ENCODE data around the gene ZNF584.

Gene ZNF584

GRCh38 chr19:58466089-58466759, 57.8 kb downstream of the ZNF584 start:
- DNase-seq (ENCODE audit: low read depth), result no peak

- peak; percentile 95 for DNase-seq (ENCODE audit: low read depth)
Observed at GRCh38 chr19:58466760-58467589, 58.5 kb downstream of the ZNF584 start, which contains the start of gene ZNF324. Gene ZNF324, plus strand, starts transcription at chr19:58467080. Its CDS starts 2,106 bp downstream, at chr19:58469186.
